NB4 (cell line): ENCODE measurements around the gene UBFD1.

Experiments
- DNase-seq: peaks from one replicate; pipeline ENCODE4 v3.0.0; 2010; ENCODE audit warnings: low read depth
- H3K4me3 ChIP-seq: one replicate; pipeline ENCODE4 v1.5.1; 2011; ENCODE audit warnings: mild to moderate bottlenecking, low read depth, low read length, moderate library complexity
- CTCF ChIP-seq: IDR thresholded peaks from one replicate; pipeline ENCODE4 v1.5.1; 2012; ENCODE audit warnings: low read depth, low read length
- MYC ChIP-seq: IDR thresholded peaks from 2 replicates; pipeline ENCODE4 v1.6.1; 2011; ENCODE audit warnings: low read depth, low read length
- POLR2A ChIP-seq: IDR thresholded peaks from 2 replicates; pipeline ENCODE4 v1.6.1; 2011; ENCODE audit warnings: mild to moderate bottlenecking; ENCODE audit not compliant: insufficient read length; ENCODE audit errors: extremely low read depth
- TF ChIP-seq, protein P1 (sequence below): IDR thresholded peaks from 2 replicates; pipeline ENCODE4 v1.6.1; 2011; ENCODE audit warnings: low read depth, low read length

UBFD1 gene

DNA sequence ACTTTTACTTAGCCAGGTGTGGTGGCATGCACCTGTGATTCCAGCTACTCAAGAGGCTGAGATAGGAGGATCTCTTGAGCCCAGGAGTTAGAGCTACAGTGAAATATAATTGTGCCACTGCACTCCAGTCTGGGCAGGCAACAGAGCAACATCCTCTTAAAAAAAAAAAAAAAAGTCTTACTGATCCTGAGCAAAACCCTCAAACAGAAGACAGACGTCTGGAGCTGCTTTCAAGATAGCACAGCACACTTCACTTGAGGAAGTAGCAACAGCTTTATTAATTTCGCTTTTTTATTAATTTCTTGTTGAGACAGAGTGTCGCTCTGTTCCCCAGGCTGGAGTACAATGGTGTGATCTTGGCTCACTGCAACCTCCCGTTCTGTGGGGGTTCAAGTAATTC, 37.0 kb upstream of the UBFD1 start:
- peak; percentile 60 for DNase-seq
- TF ChIP-seq CTCF, result no peak
- TF ChIP-seq MYC, result no peak
- TF ChIP-seq, protein P1, sequence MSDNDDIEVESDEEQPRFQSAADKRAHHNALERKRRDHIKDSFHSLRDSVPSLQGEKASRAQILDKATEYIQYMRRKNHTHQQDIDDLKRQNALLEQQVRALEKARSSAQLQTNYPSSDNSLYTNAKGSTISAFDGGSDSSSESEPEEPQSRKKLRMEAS, result no peak
- no peak for TF ChIP-seq POLR2A
- no peak overlapping the region for H3K4me3 ChIP-seq

GRCh38 chr16:23521037-23521743, 36.3 kb upstream of the UBFD1 start:
- H3K4me3 ChIP-seq, result no peak overlapping the region
- DNase-seq, result peak; percentile 84
- no peak for TF ChIP-seq CTCF
- TF ChIP-seq POLR2A, result no peak
- TF ChIP-seq MYC, result no peak
- TF ChIP-seq, protein P1, result no peak

GRCh38 chr16:23521965-23522364, 35.6 kb upstream of the UBFD1 start:
- H3K4me3 ChIP-seq, result no peak overlapping the region
- no peak for TF ChIP-seq POLR2A
- no peak for TF ChIP-seq MYC
- no peak for DNase-seq

GRCh38 chr16:23523321-23523720, 34.2 kb upstream of the UBFD1 start:
- TF ChIP-seq CTCF, result no peak
- TF ChIP-seq, protein P1, result no peak
- H3K4me3 ChIP-seq, result no peak overlapping the region
- DNase-seq, result no peak

GRCh38 chr16:23523876-23524385, 33.6 kb upstream of the UBFD1 start:
- no peak overlapping the region for H3K4me3 ChIP-seq
- DNase-seq, result no peak
- TF ChIP-seq POLR2A (no peak), CTCF (no peak), MYC (no peak)
- TF ChIP-seq, protein P1, result no peak

DNA sequence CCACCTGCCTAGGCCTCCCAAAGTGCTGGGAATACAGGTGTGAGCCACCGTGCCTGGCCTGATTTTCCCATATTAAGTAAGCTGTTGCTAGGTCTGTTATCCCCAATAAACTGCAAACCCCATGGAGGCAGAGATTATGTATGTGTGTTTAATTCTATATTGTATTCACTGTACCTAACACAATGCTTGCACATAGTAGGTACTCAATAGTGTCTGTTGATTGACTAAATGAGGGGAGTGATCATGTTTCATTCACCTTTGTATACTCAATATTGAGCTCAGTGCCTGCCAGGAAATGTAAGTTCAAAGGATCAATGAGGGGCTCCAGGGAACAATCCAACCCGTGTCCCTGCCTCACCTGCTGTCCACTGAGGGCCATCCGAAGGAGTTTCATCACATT, 32.6 kb upstream of the UBFD1 start:
- H3K4me3 ChIP-seq, result no peak overlapping the region
- TF ChIP-seq MYC (no peak), POLR2A (no peak), CTCF (no peak)
- TF ChIP-seq, protein P1, result no peak

More for the DNA sequence above, 32.6 kb upstream of the UBFD1 start:
- no peak for DNase-seq
